ENCODE results near the gene PPP6R3. TPM values are rescaled to one million over a fixed set of nuclear protein-coding genes. Genes with fewer than 3 reads are reported as not detected.
"Not testable (repeated sequence)": the region's sequence is repeated elsewhere in the genome, so short reads cannot be mapped to it uniquely, and the experiment has no call there.

PPP6R3 gene
- total RNA-seq, 1 donor from 2014 or later = 224 TPM

DNA sequence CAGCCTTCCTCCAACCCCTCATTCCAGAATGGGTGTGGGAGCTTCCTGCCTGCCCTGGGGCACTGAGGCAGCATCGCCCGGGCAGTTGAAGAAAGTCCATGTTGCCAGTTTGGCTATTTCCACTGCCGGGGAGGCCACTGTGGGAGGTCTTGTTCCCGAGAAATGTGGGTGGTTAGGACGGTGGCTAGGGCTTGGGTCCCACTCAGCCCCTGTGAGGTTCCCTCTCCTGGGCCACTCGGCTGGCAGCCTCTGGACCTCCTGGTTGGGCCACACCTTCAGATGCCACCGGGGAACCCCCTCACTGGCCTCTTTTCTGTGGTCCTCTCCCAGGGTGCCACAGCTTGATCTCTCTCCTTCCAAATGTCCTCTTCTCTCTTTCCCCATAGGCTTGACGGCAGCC, 5.1 kb upstream of the PPP6R3 start:
- no peak for DNase-seq (ENCODE audit: low spot score)

DNA sequence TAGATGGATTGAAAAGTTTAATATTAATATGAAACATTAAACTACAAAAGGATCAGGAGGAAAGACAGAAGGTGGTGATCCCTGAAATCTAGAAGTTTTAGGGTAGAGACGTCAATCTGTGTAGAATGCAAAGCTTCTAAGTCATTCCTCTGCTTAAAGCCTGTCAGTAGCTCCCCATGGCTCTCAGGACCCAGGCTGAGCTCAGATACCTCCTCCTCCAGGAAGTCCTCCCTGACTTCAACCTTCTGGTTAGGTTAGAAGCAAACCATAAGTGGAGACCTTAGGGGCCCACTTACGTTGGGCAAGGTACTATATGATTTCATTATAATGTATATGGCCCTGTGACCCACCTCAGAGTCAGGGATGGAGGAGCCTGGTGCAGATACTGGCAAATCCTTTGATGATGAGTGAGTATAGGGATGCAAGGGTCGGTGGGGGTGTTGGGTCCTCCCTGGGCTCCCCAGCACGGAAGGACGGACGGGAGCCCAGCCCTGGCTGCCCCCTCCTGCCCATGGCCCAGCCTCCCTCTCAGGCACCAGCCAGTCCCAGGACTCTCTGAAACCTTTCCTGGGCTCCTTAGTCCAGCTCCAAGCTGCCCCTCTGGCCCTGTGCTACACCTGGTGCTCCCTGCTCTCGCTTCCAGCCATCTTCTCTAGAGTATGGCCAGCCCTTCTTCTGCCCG, 3.2 kb upstream of the PPP6R3 start:
- DNase-seq (ENCODE audit: low spot score) = no peak

DNA sequence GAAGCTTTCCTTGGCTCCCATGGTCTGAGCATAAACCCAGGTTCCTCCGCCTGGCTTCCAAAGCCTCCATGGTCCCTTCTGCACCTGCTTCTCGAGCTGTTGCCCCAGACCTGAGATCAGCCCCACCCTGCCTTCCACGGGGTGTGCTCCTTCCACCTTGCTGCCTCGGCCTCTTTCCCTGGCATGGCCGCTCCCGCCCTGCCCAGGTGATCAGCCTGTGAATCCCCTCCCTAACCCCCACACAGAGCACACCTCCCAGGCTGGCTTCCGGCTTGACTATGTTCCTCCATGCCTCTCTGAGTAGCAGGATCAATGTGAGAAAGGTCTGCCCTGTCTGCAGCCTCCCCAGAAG, 2.7 kb upstream of the PPP6R3 start:
- DNase-seq (ENCODE audit: low spot score) = no peak

DNA sequence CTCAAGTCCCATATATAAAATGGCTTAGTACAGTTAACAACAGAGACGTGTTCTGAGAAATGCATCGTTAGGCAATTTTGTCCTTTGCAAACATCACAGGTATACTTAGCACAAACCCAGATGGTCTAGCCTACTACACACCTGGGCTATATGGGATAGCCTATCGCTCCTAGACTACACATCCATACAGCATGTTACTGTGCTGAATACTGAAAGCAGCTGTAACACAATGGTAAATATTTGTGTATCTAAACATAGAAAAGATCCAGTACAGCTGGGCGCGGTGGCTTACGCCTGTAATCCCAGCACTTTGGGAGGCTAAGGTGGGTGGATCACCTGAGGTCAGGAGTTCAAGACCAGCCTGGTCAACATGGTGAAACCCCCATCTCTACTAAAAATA, 2.2 kb upstream of the PPP6R3 start:
- DNase-seq (ENCODE audit: low spot score) = not testable (repeated sequence)

DNA sequence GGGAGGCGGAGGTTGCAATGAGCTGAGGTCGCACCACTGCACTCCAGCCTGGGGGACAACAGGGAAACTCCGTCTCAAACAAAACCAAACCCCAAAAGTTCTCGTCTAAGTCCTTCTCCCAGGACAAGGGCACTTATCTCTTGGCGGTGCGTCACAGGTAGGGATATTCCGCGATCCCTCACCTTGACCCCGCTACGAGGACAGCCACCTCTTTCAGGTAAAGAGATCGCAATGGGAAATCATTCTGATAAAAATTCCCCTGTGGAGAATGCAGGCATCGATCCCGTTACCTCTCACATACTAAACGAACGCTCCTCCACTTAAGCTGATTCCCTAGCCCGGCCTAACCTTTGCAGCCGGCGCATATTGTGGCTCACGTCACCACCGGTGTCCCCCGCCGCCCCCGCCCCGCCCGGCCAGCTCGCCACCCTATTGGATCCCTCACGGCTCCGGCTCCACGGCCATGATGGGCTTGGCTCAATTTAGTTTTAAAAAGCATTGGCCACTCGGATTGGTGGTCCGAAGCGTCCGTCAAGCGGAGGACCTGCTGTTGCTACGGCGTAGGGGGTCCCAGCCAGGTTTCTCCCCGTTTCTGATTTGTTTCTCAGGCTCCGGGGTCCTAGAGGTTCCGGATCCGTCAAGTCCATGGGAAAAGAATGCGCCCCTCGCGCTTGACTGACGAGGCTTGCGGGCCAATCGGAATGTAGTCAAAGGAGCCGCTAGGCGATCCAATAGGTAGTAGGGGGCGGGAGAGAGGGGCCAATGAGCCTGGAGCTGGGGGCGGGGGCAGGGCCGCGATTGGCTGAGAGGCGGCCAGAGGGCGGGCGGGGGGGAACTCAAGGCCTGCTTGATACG, 439 bp upstream of the PPP6R3 start:
- peak; percentile 100 for DNase-seq (ENCODE audit: low spot score)

DNA sequence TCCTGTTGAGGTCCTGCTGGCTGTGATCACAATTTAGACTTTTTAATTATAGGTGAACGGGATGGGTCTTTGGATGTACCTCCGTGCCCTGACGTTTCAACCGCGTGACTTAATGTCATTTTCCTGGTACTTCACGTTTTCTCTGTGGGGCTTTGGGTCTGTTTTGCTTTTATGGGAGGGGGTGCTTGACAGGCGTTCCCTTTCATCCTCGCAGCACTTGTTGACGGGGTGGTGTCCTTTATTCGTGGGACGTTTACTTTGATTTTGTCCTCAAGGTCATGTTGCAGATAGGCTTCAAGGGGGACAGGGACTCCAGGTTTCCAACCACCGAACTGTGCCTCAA, 994 bp downstream of the PPP6R3 start:
- DNase-seq (ENCODE audit: low spot score) = no peak

DNA sequence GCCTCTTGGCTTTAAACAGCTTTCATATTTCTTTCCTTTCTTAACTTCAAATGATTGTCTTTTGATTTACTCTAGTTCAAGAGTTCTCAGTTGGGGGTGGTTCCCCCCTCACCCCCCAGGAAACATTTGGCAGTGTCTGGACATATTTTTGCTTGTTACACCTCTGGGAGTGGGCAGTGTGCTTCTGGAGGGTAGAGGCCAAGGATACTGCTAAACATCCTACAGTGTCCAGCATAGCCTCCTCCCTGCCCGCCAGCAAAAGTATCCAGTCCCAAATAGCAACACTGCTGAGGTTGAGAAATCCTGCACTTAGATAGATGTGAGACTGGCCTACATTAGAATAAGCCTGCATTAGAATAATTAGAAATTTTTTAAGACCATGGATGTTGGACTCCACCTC, 3.2 kb downstream of the PPP6R3 start:
- no peak for DNase-seq (ENCODE audit: low spot score)

DNA sequence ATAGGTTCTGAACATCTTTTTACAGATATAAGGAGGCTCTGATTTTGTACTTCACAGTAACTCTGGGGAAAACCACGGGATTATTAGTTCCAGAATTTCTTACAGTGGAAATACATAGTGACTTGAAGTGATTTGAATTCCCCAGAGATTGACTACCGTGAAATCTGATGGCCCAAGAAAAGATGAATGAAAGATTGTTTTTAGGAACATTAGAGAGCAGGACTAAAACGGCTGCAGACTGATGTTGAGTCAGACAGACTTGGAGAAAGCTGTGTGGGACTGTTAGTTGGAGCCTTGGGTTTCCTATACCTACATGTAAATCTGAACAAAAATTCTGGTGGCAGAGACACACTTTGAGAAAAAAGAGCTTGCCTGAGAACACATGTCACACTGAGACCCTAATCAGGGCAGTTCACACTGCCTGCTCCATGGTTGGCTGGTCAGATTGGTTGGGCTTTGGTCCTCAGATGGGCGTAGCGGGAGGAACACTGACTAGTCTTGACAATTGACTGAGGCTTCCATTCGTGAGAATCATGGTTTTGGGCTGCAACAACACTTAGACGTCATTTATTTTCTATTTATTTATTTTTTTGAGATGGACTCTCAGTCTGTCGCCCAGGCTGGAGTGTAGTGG, 6.8 kb downstream of the PPP6R3 start:
- DNase-seq (ENCODE audit: low spot score) = no peak

DNA sequence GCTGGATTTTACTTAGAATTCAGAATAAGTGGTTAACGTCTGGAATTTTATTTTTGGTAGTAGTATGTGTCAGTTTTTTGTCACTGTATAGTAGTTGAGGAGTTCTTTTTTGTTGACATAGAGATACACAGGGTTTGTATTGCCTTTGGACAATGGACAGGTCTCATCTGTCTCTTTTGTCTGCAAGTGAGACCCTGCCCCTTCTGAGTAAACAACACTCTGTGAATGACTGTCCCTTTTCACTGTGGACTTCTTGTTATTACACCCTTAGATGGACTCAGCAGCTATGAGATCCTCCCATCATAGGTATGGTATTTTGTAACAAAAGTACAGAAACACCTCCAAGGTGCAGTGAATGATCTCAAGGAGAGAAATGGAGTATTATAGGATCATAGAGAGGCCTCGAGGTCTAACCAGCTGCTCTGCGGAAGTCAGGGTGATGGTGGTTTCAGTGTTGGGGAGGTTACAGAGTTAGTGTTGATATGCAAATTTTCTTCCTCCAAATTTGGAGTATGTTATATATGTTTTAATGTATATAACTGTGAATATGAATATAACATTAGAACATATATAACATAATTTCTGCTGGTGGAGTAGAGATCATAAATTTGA, 7.8 kb downstream of the PPP6R3 start:
- DNase-seq (ENCODE audit: low spot score) = no peak

DNA sequence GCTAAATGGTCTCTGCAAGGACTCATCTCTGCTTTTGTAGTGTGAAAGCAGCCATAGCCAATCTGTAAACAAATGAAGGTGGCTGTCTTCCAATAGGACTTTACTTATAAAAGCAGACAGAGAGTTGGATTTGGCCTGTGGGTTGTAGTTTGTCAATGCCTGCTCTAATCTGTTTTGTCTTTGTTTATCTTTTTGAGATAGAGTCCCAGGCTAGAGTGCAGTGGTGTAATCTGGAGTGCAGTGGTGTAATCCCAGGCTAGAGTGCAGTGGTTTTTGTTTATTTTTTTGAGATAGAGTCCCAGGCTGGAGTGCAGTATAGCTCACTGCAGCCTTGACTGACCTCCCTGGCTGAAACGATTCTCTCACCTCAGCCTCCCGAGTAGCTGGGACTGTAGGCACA, 8.6 kb downstream of the PPP6R3 start:
- DNase-seq (ENCODE audit: low spot score) = no peak

DNA sequence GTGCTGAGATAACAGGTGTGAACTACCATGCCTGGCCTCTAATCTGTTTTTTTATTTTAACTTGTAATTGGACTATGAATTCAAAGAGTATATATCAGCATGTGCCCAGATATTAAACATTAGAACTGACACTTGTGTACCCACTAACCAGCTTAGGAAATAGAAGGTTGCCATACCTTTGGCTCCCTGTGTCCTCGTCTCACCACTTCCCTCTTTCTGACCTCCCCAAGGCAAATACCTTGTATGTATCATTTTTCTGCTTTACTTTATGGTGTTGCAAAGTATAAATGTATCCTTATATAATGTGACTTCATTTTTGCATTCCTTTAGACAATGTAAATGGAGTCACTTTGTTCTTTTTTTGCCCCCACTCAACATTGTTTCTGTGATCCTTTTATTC, 9.1 kb downstream of the PPP6R3 start:
- DNase-seq (ENCODE audit: low spot score) = no peak

DNA sequence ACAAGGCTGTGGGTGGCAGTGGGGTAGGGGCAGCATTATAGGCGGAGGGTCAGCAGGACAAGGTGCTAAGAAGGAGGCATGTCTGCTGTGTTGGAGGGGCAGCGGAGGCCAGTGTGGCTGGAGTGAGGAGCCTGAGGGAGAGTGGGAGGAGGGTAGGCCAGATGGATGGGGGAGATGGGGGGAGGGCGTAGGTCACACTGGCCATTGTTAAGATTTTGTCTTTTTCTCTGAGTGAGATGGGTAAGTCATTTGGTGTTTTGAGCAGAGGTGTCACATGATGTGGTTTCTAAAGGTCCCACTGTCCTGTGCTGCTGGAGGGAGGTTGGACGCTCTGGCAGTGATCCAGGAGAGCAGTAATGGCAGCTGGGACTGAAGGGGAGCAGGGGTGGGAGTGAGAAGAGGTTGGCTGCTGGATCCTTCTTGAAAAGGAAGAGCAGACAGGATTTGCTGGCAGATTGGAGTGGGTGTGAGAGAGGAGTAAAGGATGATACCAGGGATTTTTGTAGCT, 9.8 kb downstream of the PPP6R3 start:
- DNase-seq (ENCODE audit: low spot score) = no peak

DNA sequence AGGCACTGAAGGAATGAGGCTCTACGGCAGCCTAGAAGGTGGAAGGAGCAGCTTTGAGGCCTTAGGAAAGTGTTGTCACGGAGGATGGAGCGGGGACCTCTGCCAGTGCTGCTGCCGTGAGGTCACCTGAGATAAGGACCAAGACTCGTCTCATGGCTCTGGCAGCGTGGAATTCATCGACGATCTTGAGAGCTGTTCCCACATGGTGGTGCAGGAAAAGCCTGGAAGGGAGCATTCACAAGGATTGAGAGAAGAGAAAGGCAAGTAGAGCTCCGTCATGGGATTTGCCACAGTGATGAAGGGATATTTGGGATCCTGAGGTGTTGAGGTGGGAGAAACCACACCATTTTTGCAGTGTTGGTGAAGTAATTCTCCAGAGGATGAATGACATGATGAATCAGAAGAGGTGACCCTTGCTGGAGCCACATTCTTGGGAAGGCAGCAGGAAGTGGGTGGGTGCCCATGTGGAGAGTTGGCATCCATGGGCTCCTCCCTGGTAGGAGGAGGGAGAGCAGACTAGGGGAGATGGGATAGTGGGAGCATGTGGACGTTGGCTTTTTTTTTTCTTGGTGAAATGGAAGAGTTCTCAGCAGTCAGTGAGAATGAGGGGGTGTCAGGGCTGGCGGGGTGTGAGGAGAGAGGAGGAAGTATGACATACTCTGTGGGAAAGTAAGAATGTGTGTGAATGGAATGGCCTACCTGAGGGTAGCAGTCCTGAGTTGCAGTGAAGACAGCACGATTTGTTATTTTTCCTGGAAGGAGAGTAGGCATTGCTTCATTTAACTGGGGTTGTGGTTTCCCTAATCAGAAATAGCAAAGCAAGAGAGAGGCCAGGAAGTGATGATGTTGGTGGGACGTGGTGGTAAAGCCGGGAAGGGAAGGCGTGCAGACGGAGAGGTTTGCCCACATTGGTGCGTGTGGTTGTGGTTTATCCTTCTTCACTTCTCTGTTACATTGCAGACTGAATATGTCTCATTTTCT, 11.1 kb downstream of the PPP6R3 start:
- no peak for DNase-seq (ENCODE audit: low spot score)

DNA sequence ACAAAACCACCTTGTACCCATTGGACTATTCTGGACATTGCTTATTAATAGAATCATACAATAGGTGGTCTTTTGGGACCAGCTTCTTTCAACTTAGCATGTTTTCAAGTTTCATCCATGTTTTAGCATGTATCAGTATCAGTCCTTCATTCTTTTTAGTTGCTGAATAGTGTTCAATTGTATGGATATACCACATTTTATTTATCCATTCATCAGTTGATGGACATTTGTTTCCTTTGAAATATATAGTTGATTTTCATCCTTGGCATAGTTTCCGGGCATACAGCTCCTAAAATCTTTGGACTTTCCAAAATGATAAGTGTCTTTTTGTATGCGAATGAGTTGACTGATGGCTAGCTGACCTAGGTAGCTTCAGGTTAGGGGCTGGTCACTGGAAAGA, 12.2 kb downstream of the PPP6R3 start:
- DNase-seq (ENCODE audit: low spot score) = no peak

DNA sequence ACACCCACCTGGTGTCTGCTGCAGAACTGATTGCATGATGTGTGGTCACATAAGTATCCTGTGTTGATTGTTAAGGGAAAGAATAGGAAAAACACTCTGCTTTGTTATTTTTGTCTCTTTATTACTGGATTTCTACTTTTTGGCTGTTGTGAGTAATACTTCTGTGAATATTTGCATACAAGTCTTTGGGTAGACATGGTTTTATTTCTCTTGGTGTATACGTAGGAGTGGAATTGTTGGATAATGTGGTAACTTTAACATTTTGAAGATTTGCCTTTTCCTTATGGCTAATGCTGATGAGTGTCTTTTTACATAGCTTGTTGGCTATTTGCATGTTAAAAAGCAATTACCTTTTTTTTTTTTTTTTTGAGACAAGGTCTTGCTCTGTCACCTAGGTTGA, 13.1 kb downstream of the PPP6R3 start:
- no peak for DNase-seq (ENCODE audit: low spot score)

DNA sequence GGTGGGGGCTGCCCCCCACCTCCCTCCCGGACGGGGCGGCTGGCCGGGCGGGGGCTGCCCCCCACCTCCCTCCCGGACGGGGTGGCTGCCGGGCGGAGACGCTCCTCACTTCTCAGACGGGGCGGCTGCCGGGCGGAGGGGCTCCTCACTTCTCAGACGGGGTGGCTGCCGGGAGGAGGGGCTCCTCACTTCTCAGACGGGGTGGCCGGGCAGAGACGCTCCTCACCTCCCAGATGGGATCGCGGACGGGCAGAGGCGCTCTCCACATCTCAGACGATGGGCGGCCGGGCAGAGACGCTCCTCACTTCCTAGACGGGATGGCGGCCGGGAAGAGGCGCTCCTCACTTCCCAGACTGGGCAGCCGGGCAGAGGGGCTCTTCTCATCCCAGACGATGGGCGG, 15.1 kb downstream of the PPP6R3 start:
- DNase-seq (ENCODE audit: low spot score) = not testable (repeated sequence)

DNA sequence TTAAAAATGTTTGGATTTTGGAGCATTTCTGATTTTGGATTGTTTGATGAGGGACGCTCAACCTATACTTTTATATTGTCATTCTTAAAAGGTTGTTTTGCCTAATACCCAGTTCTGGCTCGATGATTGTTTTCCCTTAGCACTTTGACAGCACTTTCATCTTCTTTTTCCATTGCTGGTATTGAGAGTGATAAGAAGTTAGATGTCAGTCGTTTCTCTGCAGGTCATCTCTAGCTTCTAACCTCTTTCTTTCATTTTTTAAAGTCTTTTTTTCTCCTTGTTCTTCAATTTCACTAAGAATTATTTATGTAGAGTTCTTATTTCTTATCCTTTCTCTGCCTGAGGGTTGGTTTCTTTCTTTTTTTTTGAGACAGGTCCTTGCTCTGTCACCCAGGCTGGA, 18.8 kb downstream of the PPP6R3 start:
- no peak for DNase-seq (ENCODE audit: low spot score)

DNA sequence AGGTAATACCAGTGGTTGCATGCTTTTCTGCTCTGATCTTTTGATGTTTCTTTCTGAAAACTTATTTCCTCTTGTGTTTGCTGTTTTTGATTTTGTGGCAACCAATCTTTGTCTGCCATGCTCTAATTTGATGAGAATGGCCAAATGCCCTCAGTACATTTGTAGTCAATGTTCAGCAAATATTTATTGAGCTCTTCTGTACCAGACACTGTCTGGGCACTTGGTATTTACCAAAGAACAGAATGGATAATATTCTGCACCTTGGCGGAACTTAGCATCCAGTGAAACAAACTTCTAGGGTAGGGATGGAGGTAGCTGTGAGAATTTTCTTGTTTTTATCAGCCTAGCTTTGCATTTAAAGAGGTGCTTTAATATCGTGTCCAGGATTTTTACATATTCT, 19.6 kb downstream of the PPP6R3 start:
- no peak for DNase-seq (ENCODE audit: low spot score)

DNA sequence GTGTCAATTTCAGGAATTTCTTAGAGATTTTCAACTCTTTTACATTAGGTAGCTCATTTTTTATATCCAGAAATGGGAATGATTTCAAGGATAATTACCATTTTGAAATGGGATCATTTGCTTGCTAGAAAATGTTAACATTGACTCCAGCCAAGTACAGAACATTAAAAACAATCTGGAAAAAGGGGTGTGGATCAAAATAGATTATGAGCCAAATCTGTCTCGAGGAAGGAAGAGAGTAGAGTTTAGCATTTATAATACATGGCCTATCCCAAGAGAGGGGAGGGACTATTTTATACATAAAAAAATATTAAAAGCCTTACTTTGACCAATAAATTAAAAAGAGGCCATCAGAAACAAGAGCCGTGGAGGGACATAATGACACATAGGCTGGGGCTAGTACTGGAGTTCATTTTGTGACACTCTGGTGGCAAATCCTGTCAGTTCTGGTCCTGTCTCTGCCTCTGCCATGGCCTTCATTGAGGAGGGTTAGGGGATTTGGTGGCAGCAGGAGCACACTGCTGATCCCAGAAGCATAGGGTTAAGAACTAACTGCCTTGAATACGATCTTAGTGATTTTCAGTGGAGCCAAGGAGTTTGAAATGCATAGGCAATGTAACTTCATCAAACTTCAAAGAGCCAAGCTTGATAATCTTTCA, 20.4 kb downstream of the PPP6R3 start:
- peak; percentile 49 for DNase-seq (ENCODE audit: low spot score)

DNA sequence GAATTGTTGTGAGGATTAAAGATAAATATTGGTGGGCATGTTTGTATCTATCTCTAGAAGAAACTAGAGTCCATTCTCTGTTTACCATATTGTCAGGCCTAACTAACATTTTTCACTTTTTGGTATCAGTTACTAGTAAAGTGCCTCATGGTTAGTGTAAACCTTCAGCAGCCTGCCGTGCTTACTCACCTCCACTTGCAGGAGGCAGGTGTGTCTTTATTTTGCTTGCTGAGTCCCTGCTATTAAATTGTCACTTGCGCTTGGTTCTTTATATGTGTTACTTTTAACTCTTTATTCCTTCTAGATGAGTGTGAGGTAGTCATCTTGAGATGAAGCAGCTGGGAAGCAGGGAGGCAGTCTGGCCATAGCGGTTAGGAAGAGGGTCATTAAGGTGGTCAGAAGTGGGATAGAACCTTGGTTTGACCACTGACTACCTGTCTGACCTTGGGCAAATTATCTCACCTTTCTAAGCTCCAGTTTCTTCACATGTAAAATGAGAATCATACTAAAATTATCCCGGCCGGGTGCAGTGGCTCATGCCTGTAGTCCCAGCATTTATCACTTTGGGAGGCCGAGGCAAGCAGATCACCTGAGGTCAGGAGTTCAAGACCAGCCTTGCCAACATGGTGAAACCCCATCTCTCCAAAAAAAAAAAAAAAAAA, 21.2 kb downstream of the PPP6R3 start:
- DNase-seq (ENCODE audit: low spot score) = no peak
